Coronary artery (tissue), 2 donors: Measurements from ENCODE around the gene TPPP2.

ENCODE experiments used
- DNase-seq: peaks from one replicate; pipeline ENCODE4 v3.0.0-alpha.2; 2017; ENCODE audit warnings: low spot score
- H3K27ac ChIP-seq, 2 donors: fragments of 200-600 bp; sonication (generic); one replicate each; pipeline ENCODE4 v1.5.1; 2016 to 2019
- H3K4me3 ChIP-seq: fragments of 200-600 bp; sonication (generic); 2 replicates; pipeline ENCODE4 v1.5.1; 2016; ENCODE audit warnings: mild to moderate bottlenecking, moderate library complexity
- TF ChIP-seq, protein P1 (sequence below): fragments of 200-600 bp; sonication (generic); IDR thresholded peaks from one replicate; pipeline ENCODE4 v1.5.1; 2019; ENCODE audit warnings: antibody characterized with exemption

The TPPP2 gene

DNA sequence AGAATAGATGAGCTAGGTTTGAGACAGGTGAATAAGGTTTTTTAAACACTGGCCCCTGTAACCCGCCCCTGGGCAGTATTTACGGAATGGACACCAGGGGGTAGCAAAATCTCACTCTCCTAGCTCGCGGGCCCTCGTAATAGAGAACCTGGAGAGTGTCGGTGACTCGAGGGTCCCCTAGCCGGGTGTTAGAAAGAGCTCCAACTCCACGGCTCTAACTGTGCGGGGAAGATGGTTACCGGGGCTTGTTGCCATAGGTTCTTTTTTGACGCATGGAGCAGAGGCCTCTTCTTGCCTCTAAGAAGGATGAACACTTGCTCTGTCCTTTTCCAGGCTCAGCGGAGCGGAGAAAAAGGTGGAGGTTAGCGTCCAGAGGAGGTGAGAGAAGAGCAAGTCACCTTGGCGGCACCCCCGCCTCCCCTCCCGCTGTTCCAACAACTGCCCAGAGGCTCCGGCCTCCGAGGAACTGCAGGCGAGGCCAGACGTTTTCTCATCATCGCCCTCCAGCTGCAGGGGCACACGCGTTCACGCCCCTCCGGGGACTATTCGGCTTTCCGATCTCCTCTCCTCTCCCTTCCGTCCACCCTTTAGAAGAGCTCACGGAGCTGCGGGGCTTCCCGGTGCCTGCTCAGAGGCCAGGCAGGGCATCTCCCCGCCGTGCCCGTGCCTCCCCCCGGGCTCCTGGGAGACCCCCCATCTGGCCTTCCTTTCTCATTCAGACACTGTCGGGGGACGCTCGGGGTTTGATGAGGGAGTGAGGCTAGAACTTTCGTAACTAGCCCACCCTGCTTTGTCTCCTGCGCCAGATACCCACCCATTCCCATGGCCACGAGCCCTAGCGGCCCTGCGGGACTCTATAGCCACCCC lies 38.7 kb downstream of the TPPP2 start:
- Histone ChIP-seq H3K4me3 (peak overlapping the region; percentile 80), H3K27ac (peak overlapping the region; percentile 93 to 97)
- no peak for DNase-seq
- TF ChIP-seq, protein P1, sequence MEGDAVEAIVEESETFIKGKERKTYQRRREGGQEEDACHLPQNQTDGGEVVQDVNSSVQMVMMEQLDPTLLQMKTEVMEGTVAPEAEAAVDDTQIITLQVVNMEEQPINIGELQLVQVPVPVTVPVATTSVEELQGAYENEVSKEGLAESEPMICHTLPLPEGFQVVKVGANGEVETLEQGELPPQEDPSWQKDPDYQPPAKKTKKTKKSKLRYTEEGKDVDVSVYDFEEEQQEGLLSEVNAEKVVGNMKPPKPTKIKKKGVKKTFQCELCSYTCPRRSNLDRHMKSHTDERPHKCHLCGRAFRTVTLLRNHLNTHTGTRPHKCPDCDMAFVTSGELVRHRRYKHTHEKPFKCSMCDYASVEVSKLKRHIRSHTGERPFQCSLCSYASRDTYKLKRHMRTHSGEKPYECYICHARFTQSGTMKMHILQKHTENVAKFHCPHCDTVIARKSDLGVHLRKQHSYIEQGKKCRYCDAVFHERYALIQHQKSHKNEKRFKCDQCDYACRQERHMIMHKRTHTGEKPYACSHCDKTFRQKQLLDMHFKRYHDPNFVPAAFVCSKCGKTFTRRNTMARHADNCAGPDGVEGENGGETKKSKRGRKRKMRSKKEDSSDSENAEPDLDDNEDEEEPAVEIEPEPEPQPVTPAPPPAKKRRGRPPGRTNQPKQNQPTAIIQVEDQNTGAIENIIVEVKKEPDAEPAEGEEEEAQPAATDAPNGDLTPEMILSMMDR = peak; percentile 78

DNA sequence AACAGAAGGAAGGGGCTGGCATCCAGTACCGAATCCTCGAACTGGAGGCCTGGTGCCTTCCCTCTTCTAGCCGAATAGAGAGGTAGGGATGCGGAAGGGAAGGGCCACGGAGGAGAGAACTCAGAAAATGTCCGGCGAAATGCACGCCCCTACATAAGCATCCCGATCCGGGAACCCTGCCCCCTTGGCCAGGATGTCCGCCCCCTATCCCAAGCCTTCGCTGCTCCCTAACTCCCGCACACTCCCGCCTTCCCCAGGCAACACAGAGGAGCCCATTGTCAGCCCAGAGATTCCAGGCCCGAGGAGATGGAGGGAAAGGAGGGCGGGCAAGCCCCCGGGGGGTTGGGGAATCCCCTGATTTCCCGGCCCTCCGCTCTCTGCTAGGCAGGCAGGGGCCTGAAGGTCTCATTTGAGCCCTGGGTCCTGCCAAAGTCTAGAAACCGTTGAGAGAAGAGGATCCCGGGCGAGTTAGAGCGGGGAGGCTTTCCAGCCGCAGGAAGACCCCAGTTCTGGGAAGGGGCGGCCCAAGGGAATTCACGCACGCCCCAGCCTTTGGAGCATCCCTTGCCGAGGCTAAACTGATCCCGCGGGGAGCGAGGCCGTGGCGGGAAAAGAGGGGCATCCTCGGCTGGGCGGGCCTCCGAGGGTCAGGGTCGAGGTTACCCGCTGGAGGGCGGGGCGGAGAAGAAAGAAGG lies 39.5 kb downstream of the TPPP2 start:
- Histone ChIP-seq H3K4me3 (peak overlapping the region; percentile 80), H3K27ac (peak overlapping the region; percentile 93 to 97)
- TF ChIP-seq, protein P1 = no peak
- no peak for DNase-seq

DNA sequence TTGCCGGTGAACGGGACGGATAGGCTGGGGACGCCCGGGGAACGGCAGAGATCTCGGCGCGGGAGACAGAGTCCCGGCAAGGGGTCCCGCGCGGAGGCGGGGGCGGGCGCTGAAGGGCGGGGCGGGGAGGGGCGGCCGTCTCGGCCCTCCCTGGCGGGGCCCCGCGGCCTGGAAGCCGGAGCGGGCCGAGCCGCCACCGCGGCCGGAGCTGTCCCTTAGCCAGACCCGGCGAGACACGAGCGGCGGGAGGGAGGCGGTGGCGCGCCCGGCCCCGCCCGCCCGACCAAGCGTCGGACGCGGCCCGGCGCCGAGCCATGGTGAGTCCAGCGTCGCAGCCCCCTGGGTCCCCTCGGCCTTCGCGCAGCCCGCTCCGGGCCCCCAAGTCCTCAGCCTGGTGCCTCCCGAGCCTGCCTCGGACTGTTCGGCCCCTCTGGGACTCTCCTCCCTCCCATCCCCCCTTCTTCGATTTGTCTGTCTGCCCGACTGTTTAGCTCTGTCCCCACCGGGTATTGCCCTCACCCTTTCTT lies 40.1 kb downstream of the TPPP2 start, which contains the start of gene ARHGEF40:
TSS of gene ARHGEF40 (plus strand) at position 222 of the 527 bp plus-strand sequence. CDS start at position 315, 93 bp downstream.
- TF ChIP-seq, protein P1 = no peak
- peak within 1 kb of the TSS; percentile 93 to 97 for H3K27ac ChIP-seq
- DNase-seq = no peak

DNA sequence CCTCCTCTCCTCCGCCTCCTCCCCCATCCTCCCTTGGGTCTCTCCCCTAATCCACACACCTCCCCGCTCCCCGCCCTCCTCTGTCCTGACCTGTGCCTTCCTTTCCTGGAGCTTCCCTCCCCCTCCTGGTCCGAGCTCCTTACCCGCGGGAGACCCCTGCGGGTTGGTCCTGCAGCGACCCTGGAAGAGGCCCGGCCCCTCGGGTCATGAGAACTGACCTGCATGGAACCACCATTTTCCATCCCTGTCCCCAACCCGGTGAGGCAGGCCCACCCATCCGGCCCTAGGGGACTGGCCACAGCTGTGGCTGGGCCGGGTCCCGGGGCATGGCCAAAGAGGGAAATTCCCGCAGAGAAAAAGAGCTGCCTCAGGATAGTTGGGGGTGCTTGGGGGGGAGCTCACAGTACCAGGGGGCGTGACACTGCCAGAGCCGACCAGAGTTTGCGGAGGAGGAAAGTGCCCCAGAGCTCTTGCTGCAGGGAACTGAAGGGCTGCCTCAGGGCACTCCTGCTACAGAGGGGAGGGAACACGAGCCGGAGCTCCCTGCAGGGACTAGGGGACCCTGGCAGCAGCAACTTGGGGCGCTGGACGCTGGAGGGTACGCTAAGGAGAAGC lies 40.7 kb downstream of the TPPP2 start:
- Histone ChIP-seq H3K27ac (peak overlapping the region; percentile 93 to 97), H3K4me3 (peak overlapping the region; percentile 80)
- peak; percentile 83 for DNase-seq
- TF ChIP-seq, protein P1 = no peak

More for the DNA sequence above, 40.1 kb downstream of the TPPP2 start, which contains the start of gene ARHGEF40:
- H3K4me3 ChIP-seq = peak within 1 kb of the TSS; percentile 80

DNA sequence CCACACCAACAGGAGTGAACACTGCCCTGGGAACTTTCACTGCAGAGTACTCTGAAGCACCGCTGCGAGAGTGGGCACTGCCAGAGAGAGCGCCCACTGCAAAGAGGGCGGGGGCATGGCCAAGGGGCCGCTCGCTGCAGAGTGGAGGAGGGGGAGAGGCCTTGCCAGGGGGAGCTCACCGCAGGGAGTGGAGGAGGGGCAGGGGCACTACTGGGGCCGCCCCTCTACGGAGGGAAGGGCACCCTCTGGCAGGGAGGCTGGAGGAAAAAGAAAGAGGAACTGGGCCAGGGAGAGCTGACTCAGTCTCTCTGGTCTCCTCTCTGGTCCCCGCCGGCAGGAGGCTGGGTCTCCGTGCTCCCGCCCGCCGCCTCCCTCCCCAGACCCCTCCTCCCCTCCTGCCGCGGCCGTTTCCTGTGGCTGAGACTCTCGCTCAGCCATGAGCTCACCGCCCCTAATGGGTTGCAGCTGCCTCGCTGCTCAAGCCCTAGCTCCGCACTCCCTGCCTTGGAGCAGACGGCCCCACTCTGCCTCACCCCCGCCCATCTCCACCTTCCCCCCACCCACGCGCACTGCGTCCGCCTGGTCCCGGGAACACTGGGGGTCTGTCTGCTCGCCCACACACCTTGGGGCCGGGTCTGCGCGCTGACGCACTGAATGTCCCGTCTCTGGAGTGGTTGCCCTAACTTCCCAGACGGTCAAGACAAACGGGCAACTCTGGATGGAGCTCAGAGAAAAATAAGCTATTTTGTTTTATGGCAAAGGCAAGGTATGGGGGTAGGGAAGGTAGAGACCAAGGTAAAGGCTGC lies 41.4 kb downstream of the TPPP2 start:
- Histone ChIP-seq H3K27ac (peak overlapping the region; percentile 93 to 97), H3K4me3 (peak overlapping the region; percentile 80)
- peak; percentile 94 for DNase-seq
- TF ChIP-seq, protein P1 = no peak

DNA sequence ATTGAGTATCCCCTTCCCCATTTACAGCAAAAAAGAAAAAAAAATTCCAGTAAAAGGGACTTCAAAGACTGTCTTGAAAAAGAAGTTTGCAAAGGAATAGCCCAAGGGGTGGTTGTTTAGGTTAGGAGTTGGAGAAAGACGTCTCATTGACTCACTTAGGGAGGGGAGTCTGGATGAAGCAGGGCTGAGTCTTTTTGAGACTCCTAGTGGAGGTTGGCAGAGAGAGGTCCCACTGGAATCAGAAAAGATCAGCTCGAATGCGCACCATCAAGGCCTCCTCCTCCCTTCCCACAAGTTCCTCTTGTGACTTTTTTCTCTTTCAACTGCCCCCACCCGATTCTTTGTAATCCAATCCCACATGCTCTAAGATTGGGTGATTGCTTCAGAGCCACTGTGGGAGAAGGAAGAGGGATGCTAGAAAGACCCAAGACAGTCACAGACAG lies 42.0 kb downstream of the TPPP2 start:
- Histone ChIP-seq H3K4me3 (peak overlapping the region; percentile 80), H3K27ac (peak overlapping the region; percentile 93 to 97)
- TF ChIP-seq, protein P1 = no peak
- DNase-seq = no peak
